ENCODE data around the gene KRT20.

DNA sequence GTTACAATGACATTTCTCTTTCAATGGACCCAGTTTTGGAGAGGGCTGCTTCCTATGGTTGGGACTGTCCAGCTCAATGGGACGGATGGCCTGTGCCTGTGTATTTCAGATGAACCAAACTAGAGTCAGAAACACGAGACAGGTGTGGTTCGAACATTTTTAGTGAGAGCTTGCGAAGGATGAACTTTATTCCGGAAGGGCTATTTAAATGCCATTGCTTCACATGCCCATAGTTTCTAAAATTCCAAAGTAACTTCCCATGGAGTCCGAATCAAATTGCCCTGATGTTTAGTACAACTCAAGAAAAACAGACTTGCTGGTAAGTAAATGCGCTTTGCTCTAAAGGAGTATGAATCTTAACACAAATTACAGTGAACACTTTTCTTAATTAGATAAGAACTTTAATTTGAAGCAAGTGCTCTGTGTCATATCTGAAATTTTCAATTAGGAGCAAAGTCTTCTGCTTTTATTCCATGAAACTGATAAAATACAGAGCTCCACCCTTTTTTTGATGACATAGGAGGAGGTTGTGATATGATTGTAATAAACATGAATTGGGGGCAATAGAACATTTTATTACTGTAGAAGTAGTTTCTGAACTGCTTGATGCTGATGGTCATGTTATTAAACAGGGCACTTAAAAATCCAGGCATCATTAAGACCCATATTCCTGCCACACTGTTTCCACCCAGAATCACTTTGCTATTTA, 1.3 kb downstream of the KRT20 start:
- TF ChIP-seq EZH2 (IDR thresholded peaks at IDR 0.05; ENCODE audit: low read depth, unreplicated experiment), result no peak
- TF ChIP-seq, protein P1, sequence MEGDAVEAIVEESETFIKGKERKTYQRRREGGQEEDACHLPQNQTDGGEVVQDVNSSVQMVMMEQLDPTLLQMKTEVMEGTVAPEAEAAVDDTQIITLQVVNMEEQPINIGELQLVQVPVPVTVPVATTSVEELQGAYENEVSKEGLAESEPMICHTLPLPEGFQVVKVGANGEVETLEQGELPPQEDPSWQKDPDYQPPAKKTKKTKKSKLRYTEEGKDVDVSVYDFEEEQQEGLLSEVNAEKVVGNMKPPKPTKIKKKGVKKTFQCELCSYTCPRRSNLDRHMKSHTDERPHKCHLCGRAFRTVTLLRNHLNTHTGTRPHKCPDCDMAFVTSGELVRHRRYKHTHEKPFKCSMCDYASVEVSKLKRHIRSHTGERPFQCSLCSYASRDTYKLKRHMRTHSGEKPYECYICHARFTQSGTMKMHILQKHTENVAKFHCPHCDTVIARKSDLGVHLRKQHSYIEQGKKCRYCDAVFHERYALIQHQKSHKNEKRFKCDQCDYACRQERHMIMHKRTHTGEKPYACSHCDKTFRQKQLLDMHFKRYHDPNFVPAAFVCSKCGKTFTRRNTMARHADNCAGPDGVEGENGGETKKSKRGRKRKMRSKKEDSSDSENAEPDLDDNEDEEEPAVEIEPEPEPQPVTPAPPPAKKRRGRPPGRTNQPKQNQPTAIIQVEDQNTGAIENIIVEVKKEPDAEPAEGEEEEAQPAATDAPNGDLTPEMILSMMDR (conservative IDR thresholded peaks at IDR 0.05; ENCODE audit: low read depth in 2 of 2), result no peak

Measured in GM23338 (cell line).